HG03575 (cell line): ENCODE results near the gene FMOD.
"Not testable (repeated sequence)": the region's sequence is repeated elsewhere in the genome, so short reads cannot be mapped to it uniquely, and the experiment has no call there.

Source experiments
- ATAC-seq: cut with Tn5 transposase; IDR thresholded peaks from one replicate; pipeline ENCODE4 v1.9.1; 2021; ENCODE audit not compliant: unreplicated experiment, insufficient number of reproducible peaks, low FRiP score; ENCODE audit errors: extremely low read depth

FMOD gene

DNA sequence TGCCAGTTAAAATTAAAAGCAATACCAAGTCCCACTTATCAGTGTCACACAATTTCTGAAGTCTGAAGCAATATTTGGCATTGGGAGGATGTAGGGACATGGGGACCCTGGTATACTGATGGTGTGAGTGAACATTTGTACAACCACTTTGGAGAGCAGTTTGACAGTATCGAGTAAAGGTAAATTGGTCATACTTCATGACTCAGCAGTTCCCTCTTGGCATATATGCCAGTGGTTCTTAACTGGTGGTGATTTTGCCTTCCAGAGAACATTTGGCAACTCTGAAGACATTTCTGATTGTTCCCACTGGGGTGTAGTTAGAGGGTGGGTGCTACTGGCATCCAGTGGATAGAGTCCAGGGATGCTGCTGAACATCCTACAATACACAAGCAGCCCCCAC, 19.7 kb downstream of the FMOD start:
- ATAC-seq, result no peak

DNA sequence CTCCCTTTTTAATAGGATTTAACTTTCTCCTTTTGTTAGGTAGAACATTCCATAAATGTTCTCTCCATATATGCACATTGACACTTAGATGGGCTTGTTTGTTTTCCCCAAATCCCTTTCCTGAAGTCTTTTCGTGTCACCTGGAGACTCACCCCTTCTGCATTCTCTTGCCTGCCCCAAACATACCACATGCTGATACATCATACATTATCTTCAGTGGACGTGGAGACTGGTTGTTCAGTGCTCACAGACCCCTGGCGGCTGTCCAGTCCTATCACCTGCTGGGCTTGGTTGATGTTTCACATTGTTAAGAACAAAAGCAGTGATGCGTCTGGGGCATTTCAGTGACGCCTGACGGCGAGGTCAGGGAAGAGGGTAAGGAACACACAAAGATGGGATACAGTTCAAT, 22.2 kb downstream of the FMOD start:
- ATAC-seq, result no peak

DNA sequence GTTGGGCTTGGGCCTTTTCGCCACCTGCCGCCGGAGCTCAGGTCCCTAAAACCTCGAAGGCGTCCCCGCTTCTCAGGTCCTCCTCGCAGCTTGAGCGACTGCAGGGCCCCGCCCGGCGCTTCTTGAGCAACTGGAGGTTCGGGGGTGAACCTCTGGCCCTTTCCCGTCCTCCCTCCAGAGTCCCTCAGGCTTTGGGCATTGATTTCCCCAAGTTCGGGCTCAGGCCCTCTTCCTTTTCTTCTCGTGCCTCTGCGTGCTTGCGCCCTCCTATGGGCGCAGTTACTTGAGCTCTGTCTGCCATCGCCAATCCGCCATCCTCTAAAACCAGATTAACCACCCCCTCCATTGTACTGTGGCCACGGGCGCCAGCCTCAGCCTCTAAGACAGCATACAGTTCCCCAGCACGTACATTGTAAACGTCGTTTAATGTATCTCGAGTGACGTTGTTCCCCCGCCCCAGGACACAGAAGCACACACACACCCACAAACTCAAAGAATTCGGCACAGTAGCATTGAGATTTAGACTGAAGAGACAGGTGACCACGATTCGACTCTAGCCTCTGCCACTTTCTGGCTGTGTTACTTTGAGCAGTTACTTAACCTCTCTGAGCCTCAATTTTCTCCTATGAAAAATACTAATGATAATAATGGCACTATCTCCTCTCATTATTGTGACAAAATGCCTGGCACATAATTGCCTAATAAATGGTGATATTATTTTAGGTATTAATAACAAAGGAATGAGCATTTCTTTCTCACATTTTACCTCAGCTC, 23.1 kb downstream of the FMOD start:
- ATAC-seq, result no peak

DNA sequence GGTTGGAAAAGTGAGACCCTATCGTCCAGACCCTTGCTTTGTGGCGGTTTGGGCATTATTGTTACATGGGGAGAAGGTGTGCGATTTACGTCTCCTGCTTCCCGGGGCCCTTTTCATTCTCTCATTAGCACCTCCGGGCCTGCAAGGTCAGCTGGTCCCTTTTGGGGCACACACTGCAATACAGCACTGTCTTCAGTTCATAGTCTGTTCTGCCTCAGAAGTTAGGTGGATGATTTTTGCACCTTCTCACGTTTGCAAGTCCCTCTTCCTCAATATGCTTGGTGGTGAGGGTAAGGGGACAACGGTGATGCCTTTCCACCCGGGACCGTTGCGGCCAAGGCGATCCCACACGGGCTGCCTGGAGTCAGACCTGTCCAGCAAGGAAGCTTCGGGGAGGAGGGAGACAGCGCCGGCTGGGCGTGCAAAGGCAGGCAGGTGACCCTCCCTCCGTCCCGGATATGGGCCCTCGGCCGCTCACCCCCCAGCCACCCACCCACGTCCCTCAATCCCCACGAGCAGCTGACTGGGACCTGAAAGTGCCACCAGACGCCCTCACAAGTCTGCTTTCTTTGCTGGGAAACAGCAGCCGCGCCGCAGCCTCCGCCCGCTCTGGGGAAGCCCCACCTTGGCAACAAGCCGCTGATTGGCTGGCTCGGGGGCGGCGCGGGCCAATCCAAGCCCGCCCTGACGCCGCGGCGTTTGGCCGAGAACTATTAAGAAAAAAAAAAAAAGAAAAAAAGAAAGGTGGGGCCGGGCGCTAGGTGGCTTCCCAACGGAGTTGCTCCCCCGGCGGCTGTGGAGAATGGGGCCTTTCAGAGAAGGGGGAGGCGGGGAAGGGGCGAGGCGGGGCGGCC, 23.9 kb downstream of the FMOD start:
- ATAC-seq, result peak; percentile 31

DNA sequence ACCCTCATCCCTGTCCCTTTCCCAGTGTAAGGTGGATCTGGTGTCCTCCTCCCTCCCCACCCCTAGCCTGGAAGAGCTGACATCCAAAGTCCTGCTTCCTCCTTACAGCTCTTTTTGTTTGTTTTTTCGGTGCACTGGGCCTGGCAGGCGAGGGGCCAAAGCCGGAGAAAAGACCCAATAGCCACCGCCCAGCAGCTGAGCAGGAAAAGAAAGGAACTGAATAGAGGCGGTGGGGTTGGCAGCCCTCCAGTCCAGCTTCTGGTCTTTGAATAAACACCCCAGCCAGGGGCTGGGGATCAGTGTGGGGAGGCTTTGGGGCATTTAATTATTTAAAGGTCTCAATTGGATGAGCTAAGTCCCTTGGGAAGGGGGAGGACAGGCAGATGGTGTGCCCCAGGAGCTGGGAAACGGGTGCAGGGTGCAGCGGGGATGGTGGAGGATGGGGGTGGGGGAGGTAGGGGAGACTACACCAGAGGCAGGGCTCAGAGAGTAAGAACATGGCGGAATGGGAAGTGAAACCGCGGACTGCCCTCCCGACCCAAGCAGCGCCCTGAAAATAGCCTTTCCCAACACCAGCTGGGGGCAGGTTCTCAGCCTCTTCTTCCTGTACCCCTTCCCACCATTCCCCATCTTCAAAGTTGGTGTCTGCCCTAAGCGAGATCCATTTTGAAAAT, 25.4 kb downstream of the FMOD start:
- no peak for ATAC-seq

DNA sequence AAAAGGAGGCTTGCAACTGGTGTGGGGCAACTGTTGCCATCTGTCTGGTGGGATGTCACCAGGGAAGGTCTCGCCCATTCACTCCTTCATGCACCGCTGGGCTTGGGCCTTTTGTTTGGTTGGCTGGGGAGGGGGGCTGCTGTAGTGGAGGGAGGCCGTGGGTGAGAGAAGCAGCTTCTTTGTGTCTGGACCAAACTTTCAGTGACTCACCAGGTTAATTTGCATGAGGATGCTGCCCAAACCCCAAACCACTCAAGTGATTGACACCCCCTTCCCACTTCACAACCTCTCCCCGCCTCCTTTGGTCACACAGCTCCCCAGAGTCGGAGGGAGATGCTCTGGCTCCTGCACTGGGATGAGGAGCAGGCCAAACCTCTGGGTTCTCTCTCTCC, 25.9 kb downstream of the FMOD start:
- ATAC-seq, result no peak

DNA sequence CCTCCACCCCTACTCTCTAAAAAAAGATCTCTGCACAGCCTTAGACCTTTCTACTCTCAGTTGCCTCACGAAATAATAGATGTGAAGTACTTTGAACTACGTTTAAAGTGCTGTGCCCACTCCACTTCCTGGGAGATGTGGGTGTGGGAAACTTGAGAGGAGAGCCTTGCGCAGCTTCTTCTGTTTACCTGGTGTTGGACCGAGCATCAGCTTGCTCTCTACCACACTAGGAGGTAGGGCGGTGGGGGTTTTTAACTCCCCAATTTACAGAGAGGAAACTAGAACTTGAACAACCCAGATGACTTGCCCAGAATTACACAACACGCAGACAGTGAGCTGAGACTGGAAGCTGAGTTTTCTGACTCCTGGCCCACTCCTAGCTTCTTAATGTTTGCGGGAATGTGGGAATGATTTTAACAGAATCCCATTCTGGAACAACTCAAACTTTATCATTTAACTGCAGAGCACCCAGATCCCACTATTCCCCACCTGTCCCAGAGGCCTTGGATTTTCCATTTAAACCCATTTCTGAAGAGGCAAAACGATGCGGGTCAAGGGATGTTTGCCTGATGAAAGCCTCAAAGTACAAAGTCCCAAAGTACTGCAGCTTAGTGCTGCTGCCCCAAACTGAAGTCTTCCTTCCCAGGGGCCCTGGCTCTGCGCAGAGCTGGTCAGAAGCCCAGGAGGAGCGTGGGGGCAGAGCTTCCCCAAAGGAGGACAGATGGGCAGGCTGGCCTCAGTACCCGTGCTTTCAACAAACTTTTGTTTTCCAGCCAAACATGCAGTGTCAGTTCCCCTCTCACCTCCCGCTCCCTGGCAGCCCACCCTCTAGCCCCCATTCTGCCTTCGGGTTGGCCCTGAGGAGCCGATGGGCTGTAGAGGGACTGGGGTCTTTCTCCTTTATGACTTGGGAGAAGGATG, 26.6 kb downstream of the FMOD start:
- no peak for ATAC-seq

DNA sequence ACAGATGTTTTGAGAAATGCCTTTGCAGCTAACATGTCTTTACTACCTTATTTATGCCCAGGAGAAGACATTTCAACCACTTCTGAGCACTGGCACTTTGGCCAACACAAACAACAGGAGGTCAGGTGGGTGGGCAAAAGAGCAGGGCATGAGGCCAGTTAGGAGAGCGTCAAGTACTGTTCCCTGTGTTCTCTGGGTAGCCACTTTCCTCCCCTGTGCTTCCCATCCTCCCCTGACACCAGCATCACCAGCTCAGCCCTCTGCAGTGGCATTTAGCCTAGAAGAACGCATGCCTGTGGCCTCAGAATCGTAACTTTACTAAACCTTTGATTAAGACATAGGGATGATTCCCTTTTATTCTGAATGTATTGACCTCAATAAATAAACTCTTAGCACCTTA, 27.3 kb downstream of the FMOD start:
- no peak for ATAC-seq

DNA sequence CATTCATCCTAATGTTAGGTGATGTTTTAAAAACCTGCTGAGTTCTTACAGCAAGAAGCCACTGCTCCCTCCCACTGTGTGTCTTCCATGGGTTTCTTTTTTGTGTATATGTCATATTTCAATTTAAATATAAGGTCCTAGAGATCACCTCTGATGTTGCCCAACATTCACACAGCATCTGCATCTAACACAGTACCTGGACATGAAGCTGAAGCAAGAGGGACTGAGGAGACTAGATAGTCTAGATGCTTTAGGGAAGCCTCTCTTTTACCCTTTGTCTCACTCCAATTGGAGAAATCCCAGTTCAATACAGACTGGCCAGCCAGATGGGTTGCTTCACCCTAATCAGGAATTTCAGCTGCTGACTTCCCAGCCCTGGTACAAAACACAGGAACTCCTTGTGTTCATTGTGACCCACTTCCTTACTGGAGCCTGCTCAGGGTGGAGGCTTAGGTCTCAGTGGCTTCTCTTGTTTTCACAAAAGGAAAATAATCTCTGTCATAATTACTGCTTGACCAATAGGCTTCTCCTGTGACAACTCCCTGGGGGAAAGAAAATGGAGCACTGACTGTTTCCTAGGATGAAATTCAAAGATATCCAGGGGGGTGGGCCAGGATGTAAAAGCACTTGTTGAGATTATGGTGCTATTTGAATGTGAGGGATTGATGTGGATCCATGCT, 28.3 kb downstream of the FMOD start:
- no peak for ATAC-seq

DNA sequence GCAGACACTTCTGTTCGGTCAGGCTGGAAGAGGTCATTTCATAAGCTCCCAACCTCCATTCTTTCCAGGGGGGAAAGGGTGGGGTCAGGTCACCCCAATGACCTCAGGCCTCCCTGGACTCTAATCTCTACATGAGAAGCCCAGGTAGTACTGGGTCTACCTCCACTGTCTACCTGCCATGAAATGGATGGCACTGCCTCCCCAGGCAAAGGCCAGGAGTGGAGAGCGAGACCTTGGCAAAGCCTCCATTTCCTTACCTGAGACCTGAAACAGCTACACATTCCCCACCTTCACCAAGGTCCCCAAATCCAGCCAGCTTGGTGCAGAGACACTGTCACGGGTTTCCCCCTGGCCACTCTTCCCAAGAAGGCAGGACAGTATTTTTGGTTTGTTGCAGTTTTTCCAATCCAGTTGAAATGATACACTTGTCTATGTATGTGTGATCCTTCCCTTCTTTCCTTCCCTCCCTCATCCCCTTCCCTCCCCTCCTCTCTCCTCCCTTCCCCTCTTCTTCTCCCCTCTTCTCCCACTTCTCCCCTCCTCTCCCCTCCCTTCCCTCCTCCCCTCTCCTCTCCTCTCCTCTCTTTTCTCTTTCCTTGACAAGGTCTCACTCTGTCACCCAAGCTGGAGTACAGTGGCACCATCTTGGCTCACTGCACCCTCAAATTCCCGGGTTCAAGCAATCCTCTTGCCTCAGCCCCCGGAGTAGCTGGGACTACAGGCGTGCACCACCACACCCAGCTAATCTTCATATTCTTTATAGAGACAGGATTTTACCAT, 29.5 kb downstream of the FMOD start:
- ATAC-seq, result no peak

DNA sequence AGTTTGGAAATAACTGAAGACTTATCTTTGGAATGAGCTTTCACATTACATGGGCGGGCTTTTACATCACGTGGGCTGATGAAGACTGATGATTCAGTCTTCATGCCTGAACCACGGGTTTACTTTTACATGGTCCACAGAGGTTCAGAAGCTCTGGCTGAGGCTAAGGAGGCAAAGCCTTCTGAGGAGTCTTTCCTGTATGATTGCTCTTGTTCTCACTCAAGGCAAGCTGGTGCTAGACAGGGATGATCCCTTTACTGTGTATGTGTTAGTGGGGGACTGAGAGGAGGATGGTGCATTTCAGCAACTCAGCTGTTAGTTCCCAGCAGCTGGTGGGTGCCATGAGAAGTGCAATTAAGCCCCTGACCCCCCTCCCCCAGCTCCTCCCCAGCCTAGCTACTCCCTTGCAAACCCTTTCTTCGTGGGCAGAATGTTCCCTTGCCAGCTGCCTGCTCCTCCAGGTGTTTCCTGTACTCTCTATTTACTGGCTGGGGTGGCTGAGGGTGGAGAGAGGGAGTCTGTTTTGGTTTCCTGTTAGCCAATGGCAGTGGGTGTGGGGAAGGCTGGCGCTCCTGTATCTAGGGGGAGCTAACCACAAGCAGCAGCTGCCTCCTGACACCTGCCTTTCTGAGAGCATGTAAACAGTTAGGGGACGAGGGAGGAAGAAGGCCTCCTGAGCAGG, 30.2 kb downstream of the FMOD start:
- no peak for ATAC-seq

DNA sequence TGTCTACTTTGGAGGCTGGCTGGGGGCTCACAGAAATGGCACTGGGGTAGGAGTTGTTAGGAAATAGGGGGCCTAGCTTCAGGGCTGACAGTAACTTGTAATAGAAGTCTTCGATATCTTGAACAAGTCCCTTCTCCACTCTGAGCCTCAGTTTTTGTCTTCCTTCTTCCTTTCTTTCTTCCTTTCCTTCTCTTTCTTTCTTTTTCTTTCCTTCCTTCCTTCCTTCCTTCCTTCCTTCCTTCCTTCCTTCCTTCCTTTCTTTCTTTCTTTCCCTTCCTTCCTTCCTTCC, 32.7 kb downstream of the FMOD start:
- ATAC-seq, result no peak

DNA sequence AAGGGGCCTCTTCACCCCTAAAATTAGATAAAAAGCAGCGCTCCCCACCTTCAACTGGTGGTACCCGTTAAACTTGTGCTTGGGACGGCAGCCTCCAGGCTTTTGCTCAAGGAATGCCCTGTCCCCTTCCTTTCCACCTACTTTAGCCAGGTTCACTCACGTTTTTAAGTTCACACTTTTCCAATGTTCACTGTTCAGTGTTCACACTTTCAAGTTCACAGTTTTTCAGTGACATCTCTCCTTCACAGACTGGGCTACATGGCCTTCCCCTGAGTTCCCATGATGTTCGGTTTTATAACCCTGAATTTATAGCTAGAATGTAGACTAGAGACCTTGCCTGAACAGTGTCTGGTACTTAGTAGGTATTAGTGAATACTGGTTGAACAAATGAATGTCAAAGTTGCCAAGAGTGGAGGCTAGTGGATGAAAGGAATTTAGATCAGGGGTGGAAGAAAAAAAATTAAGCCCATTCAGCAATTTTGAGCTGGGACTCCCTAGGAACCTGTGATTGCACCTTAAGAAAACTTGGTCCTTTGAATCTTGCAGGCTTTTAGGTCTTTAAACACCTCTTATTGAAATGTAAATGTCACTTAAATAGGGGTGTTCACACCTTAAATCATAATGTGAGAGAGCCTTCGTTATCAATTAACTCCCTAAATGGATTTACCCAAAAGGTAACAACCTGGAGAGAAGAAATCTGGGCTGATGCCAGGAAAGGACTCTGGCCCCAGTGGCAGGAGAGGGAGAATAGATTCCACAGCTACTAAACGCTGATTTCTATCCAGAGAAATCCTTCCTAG, 33.3 kb downstream of the FMOD start:
- no peak for ATAC-seq

DNA sequence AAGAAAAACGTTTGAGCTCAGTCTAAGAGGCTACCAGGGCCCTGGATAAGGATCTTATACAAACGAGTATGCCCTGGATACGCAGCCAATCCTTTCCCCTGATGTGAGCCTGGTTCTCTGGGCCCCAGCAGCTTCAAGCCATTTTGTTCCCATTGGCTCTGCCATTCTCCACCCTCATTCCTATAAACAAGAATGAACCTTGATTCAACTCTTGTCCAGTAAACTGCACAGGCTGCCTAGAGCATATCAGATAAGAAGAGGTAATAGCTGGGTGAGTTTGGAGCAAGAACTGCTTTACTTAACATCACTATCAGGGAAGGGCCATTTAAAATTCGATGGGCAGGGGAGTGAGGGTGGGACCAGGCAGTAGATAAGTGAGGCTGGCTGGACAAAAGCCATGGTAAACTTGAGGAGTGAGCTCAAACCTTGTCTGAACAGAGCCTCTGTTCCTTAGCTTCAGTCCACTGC, 34.3 kb downstream of the FMOD start:
- ATAC-seq, result no peak

DNA sequence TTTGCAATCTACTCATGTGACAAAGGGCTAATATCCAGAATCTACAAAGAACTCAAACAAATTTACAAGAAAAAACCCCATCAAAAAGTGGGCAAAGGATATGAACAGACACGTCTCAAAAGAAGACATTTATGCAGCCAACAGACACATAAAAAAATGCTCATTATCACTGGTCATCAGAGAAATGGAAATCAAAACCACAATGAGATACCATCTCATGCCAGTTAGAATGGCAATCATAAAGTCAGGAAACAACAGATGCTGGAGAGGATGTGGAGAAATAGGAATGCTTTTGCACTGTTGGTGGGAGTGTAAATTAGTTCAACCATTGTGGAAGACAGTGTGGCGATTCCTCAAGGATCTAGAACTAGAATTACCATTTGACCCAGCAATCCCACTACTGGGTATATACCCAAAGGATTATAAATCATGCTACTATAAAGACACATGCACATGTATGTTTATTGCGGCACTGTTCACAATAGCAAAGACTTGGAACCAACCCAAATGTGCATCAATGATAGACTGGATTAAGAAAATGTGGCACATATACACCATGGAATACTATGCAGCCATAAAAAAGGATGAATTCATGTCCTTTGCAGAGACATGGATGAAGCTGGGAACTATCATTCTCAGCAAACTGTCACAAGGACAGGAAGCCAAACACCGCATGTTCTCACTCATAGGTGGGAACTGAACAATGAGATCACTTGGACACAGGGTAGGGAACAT, 36.7 kb downstream of the FMOD start:
- ATAC-seq, result not testable (repeated sequence)
